Lower leg skin (tissue), 3 donors: Measurements from ENCODE around the gene ARHGAP33.

Experiments used
- POLR2A ChIP-seq, 2 donors: fragments of 450-650 bp; IDR thresholded peaks; one replicate each; pipeline ENCODE4 v1.6.1; 2016 to 2017; ENCODE audit warnings: antibody characterized with exemption in 2 of 2, mild to moderate bottlenecking in 1 of 2, moderate library complexity in 1 of 2
- TF ChIP-seq, protein P1 (sequence below), 3 donors: fragments of 450-650 bp; IDR thresholded peaks; one replicate each; pipeline ENCODE4 v1.5.1; 2016; ENCODE audit warnings: antibody characterized with exemption in 3 of 3, mild to moderate bottlenecking in 3 of 3, moderate library complexity in 2 of 3

DNA sequence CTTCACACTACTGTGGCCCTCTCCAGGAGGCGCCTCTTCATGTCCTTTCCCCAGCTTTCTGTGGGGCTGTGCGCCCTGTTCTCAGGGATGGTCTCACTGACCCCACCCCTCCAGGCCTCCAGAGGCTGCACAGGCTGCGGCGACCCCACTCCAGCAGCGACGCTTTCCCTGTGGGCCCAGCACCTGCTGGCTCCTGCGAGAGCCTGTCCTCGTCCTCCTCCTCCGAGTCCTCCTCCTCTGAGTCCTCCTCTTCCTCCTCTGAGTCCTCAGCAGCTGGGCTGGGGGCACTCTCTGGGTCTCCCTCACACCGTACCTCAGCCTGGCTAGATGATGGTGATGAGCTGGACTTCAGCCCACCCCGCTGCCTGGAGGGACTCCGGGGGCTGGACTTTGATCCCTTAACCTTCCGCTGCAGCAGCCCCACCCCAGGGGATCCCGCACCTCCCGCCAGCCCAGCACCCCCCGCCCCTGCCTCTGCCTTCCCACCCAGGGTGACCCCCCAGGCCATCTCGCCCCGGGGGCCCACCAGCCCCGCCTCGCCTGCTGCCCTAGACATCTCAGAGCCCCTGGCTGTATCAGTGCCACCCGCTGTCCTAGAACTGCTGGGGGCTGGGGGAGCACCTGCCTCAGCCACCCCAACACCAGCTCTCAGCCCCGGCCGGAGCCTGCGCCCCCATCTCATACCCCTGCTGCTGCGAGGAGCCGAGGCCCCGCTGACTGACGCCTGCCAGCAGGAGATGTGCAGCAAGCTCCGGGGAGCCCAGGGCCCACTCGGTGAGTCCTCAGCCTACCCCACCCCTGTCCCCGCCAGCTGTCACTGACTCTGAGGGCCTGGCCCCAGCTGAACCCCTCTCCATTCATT lies 11.2 kb downstream of the ARHGAP33 start:
- TF ChIP-seq, protein P1, sequence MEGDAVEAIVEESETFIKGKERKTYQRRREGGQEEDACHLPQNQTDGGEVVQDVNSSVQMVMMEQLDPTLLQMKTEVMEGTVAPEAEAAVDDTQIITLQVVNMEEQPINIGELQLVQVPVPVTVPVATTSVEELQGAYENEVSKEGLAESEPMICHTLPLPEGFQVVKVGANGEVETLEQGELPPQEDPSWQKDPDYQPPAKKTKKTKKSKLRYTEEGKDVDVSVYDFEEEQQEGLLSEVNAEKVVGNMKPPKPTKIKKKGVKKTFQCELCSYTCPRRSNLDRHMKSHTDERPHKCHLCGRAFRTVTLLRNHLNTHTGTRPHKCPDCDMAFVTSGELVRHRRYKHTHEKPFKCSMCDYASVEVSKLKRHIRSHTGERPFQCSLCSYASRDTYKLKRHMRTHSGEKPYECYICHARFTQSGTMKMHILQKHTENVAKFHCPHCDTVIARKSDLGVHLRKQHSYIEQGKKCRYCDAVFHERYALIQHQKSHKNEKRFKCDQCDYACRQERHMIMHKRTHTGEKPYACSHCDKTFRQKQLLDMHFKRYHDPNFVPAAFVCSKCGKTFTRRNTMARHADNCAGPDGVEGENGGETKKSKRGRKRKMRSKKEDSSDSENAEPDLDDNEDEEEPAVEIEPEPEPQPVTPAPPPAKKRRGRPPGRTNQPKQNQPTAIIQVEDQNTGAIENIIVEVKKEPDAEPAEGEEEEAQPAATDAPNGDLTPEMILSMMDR (IDR thresholded peaks at IDR 0.05), result no peak
- TF ChIP-seq POLR2A (IDR thresholded peaks at IDR 0.05), result no peak
